NCI-H1092 treated with DMSO at 0.1 percent for 48 hours (cell line): ENCODE results near the gene MLC1.

ENCODE experiments used
- DNase-seq: peaks from one replicate; lab custom pipeline; 2025; lab: John Stamatoyannopoulos, UW

The MLC1 gene

DNA sequence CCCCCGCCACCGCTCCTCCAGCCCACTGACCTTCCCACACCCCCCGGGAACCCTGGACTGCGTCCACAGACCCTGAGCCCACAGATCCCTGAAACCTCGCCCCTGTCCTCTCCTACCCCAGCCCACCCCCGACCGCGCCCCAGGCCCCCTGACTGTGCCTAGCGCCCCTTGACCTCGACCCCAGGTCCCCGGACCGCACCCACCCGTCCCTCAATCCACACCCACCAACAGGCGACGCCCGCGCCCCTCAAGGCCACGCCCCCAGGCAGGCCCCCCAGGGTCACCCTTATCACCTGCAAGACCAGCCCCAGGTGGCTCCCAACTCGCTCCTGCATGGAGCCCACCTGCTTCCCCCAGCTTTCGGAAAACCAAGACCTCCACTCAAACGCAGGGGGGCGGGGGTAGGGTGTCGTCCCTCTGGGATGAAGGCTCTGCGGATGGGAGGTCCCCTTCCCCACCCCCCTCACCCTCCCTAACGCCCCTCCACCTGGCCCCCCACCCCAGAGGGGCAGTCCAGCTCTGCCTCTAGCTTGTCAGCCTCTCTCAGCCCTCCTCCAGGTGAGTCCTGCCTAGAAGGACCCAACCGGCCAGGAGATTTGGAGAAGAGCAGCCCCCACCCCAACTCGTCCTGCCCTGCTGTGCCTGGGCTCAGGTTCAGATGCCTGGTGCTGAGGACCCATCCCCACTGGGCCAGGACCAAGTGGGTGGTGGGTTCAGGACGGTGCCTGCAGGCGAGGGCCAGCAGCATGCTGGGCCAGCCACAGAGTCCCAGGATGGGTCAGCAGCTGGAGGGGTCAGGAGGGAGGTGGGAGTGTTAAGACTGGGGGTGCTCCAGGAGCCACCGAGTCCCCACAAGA, 69.5 kb downstream of the MLC1 start:
- no peak for DNase-seq

DNA sequence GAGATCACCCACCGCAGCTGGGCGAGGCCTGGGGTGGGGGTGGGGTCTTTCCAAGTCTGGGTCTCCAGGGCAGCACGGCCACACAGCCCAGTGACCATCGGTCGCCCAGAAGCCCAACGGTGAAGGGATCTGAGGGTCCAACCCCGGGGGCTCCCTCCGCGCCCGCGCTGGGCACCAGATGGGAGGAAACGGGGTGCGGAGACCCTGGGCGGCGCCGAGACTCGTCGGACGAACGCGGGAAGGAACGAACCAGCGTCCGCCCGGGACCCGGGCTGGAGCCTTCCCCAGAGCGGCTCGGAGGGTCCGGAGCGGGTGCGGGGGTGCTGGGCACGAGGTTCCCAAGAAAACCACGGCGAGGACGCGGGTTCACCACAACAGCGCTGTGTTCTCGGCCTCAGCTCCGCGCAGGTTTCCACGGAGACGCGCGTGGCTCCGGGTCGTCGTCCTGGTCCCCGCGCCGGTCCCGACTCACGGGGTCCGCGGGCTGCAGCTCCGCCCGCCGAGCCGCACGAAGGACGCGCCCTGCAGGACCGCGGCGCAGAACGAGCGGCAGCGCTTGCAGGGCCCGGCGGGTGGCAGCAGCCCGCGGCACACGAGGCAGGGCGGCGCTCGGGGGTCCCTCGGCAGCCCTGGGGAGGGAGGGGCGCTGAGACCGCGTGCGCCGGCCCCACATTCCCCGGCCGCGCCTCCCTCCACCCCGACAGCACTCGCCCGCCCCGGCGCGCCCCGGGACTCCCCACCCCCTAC, 70.4 kb downstream of the MLC1 start:
- no peak for DNase-seq

DNA sequence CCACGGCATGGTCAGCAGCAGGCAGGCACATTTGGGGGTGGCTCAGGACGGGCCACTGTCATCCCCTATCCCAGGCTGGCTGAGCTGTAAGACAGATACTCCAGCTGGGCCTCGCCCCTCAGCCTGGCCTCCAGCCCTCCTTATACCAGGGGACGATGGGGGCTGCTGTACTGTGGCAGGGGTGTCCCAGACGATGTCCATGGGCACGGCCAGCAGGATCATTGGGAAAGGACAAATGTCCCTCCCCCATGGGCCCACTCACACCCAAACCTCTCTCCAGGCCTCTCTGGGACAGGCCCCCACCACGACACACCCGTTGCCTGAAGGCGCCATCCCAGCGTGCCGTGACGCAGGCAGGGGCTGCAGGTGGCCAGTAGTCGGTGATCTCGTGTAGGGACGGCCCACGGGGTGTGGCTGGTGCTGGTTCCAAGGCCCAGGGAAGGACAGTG, 71.1 kb downstream of the MLC1 start:
- no peak for DNase-seq

DNA sequence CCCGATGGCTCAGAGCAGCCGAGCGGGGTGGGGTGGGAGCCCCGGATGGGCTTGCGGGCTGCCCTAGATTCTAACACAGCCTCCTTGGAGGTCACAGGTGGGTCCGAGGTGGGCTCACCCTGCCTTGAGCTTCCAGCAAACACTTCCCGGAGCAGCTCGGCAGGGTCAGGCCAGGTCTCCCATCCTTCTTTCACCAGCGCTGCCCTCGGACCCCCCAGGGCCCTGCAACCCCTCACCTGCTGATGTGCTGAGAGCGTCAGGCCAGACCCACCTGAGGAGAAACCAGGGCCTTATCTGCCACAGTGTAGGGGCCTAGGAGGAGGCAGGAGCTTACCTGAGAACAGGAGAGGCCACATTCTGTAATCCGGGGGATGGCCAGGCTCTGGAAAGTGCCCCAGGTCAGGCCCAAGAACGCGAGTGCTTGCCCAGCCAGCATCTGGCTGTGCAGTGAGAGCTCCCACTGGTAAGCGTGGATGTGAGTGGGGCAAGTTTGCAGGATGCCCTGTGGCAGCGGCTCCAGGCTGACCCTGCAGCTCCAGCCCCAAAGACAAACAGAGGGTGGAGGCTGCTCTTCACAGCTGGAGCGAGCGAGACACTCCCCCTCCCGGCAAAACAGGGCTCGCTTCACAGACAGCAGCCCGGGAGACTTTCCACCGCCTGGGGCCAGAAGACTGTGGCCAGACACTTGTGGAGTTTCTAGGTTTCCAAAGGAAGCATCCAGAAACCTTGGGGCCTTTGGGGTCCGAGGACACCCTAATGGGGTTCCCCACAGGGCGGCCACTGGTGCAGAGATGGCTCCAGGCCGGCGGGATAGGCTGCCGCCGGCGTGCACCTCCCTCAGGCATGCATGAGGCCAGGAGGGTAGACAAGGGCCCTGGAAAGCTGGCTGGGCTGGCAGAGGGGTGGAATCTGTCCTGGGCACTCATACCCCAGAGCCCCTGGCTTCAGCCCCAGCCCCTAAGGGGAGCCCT, 72.7 kb downstream of the MLC1 start, which contains the start of gene IL17REL:
TSS of gene IL17REL (minus strand) at position 555 of the 971 bp plus-strand sequence. CDS start at position 436, 119 bp downstream.
- no peak for DNase-seq

DNA sequence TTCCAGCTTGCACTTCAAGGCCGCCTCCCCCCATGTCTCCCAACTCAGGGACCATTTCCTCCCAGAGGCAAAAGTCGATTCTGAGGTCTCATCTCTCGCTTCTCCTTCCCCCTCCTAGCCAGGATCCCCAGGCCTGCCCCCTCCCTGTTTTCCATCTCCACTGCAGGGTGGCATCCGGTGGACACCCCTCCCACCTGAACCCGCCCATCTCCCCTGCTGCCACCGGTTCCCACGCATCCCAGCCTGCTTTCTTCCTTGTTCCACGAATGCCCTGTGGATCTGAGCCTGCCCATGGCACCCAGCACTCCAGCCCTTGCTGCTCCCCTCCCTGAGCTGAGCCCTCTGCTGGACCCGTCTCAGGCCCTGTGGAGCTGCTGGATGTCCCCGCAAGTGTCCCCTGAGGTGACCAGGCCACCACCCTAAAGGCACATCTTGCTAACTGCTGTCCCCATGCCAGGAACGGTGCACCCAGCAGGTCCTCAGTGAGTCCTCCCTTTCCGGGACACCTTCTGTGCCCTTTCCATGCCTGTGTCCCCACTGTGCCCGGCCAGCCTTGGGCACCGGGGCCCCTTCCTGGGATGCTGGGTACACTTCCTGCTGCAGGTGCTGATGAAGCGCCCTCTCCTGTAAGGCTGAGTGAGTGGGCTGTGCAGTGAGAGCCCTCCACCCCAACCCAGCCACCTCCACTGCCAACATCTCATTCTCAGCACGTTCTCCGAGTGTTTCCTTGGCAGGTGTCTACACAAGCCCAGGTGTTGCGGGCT, 73.6 kb downstream of the MLC1 start:
- DNase-seq: no peak

DNA sequence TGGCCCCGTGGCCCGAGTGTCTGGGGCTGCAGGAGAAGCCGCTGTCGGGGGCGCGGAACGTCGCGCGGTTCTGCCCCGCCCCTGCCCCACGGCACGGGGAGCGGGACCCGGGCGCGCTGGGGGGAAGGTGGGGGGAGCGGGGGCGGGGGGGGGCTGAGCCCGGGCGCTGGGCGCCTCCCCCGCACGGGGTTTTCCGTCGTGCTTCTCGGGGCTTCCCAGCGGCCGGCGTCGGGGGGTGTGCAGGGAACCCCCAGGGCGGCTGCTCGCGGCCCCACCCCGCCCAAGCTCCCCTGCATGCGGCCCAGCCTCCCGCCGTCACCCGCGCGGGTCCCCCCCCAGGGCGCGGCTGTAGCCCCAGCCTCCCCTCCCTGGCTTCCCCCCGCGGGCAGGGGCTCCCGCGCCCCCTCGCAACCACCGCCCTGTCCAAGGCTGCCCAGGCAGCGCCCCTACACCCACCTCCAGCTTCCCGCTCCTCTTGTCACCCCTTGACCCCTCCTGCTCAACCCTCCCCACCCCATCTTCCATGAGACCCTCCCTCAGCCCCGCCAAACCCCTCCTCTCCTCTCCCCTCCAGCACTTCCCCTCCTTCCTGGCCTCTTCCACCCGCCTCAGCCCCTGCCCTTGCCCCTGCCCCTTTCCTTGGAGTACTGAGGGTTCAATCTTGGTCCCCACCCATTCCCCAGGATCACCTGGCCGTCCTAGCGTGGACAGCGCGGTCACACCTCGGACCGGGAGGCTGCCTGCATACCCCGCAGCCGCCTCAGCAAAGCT, 74.4 kb downstream of the MLC1 start:
- no peak for DNase-seq

DNA sequence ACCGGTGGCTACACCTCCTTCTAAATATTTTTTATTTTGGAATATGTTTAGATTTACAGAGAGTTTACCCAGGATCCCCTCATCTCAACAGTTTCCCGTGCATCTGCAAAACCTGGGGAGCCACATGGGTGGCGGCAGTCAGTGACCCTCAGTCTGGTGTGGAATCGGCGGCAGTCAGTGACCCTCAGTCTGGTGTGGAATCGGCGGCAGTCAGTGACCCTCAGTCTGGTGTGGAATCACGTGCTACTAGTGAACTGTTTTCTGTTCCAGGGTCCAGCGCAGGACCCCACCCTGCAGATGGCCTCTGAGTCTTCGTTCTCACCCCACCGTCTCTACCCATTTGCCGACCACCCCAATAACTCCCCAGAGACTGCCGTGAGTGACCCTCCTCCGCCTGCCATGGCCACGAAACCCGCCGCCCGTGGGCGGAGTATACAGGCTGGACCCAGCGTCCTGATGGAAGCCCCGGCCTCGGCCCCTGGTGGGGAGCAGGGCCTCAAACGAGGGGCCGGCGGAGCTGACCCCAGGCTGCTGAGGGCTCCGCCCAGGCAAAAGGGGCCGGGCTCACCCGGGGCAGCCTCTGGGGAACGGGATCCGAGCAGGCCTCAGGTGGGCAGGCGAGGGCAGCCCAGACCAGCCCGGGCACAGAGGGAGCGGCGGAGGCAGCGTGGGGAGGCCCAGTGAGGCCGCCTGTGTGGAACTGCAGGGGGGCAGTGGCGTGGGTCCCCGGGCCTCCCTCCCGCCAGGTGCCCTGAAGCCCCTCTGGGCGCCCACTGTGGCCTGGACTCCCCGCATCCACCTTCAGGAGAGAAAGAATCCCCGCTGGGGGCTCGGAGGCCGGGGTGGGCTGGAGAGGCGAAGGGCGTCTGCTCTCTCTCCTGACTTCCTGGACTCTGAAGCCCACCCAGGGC, 75.2 kb downstream of the MLC1 start:
- DNase-seq: no peak
